Dermis blood vessel endothelial cell (primary cell): Measurements from ENCODE around the gene DMAC2. TPM values are rescaled to one million over a fixed set of nuclear protein-coding genes. Genes with fewer than 3 reads are reported as not detected.
"Not testable (repeated sequence)": the region's sequence is repeated elsewhere in the genome, so short reads cannot be mapped to it uniquely, and the experiment has no call there.

Source experiments
- DNase-seq: peaks from one replicate; pipeline ENCODE4 v3.0.0; 2010
- total RNA-seq: library from RNA; depleted of rRNA; stranded (reverse); fragments of >200 nt; gene quantifications from 2 replicates; pipeline ENCODE4 v1.2.3, GENCODE V29; 2014

DMAC2 gene
- total RNA-seq, 1 donor from 2014 or later, result 55.0 TPM

DNA sequence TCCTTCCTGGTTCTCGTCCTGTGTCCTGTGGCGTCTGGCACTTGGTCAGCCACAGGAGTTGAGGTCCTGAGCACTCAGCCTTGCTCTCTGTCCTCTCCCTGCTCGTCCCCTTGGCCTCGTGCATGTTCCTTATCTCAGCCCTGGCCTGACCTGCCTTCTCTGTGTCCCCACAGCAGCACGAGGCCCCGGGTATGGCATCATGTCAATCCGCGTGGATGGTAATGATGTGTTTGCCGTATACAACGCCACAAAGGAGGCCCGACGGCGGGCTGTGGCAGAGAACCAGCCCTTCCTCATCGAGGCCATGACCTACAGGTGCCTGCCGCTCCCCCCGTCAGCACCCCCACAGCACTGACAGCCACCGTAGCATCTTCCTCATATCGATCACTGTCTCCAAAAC, 17.3 kb downstream of the DMAC2 start:
- no peak for DNase-seq

DNA sequence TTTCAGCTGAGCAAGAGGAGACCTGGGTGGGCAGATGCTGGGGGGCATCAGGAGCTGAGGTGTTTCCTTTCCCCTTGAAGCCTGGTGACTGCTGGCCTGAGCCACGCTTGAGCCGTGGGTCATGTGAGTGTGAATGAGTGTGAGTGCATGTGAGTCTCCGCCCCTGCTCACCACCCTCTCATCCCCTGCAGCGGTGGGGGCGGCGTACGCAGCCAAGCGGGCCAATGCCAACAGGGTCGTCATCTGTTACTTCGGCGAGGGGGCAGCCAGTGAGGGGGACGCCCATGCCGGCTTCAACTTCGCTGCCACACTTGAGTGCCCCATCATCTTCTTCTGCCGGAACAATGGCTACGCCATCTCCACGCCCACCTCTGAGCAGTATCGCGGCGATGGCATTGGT, 17.7 kb downstream of the DMAC2 start:
- DNase-seq, result no peak

DNA sequence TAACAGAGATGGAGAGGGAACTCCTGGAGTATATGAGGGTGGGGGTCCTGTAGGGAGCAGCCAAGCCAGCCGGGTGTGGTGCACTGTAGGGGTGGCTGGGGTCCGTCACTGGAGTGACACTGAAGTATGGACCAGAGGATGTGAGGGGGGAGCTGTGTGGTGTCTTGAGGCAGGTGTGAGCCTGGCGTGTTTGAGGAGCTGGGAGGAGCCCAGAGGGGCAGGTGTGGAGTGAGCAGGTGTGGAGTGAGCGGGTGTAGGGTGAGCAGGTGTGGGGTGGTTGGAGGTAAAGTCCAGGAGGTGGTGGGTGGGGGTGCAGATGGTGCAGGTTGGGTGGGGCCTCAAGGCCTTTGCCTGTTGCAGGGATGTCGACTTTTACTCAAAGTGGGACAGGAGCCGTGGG, 18.4 kb downstream of the DMAC2 start:
- DNase-seq, result no peak

DNA sequence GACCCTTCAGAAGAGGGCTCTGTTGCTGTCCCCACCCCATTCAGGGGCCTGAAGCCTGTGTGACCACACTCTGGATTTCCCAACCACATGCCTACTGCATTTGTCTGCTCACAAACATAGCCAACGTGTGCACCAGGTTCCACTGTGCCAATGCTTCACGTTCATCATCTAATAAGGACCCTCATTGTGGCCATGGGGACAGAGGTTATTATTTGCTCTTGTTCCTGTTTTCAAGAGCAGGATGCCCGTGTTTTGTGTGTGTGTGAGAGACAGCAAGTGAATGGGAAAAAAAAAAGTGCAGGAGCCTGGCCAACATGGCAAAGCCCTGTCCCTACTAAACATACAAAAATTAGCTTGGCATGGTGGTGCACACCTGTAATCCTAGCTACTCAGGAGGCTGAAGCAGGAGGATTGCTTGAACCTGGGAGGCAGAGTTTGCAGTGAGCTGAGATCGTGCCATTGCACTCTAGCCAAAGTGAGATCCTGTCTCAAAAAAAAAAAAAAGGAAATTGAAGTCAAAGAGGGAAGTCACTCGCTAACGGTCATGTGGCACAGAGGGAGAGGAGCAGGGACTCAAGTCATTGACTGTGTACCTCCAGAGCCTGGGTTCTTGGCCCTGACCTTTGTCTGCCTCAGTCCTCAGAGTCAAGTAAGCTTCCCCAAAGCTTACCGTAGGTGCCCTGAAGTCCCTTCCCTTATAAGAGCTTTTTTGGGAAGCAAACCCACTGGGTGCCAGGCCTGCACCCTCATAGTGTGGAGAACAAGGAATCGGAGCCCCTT, 19.4 kb downstream of the DMAC2 start:
- no peak for DNase-seq

DNA sequence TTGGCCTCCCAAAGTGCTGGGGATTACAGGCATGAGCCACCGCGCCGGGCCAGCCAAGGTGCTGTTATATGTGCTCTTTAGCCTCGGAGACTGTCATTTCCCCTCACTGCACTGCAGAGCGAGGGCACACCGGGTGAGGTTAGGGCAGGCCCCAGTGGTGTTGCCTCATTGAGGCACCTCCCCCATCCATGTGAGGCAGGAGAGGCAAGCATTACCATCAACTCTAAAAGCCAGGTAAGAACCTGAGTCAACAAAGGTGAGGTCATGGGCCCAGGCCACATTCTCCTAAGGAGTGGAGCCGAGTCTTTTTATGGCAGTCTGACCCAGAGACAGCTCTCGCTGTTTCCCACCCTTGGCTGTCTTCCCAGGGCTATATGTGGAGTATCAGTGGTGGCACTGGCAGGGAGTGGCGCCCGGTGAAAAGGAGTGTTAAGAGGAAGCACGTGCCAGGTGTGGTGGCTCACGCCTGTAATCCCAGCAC, 23.5 kb downstream of the DMAC2 start:
- no peak for DNase-seq

DNA sequence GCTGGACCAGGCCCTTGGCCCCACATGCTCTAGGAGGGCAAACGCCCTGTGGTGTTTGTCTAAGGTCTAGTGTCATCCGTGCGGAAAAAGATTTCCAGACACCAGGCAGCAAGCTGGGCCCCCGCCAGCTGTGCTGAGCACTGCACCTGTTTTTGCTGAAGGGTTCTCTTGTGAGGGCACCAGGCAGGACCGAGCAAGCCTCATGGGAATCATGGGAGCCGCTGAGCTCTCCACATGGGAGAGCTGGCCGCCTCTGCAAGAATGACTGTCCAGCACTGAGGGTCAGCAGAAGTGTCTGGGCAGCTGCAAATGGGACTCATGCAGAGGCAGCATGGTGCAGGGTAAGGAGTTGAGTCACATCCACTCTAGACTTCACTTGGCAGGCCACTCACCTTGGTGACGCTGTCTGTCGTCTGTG, 24.5 kb downstream of the DMAC2 start:
- DNase-seq, result no peak

DNA sequence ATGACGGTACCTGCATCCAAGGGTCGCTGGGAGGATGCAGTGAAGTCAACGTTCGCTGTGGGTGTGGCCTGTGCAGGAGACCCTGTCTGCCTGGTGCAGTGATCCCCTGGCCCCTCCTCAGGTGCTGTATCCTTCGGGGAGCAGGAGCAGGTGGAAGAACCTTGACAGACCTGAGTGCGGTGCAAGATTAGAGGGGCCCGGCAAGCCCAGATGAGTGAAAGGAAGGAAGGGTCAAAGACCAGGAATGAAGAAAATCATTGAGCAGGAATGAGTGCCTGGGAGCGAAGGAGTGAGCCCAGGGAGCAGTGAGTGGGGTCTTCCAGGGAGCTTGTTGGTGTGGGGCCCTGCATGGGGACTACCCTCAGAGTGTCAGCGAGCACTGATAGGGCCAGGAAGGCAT, 25.3 kb downstream of the DMAC2 start:
- no peak for DNase-seq

DNA sequence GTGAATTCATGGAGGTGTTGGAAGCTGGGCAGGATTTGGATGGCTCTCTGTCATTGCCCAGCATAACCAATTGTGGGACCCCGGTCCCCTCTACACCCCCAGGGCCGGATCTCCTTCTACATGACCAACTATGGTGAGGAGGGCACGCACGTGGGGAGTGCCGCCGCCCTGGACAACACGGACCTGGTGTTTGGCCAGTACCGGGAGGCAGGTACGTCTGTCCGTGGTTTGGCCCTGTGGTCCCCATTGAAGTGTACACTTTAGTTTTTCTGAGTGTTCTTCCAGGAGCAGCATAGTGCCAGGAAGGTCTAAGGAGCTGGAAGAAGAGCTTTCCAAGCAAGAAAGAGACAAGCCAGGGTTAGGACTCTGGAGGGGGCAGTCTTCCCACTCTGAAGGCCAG, 25.8 kb downstream of the DMAC2 start:
- no peak for DNase-seq

DNA sequence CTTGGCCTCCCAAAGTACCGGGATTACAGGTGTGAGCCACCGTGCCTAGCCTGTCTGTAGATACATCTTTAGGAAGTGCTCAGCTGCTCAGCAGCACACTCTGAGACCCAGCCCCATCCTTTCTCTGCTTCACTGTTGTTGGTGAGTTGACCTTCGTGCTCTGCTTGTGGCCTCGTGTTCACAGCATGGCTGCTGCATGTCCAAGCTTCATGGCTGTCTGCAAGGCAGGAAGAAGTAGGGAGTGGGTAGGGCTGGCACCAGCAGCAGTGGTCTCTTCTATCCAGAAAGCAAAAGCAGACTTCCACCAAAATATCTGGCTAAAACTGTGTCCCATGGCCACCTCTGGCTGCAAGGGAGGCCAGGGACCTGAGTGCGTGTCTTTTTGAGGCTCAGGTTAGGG, 26.8 kb downstream of the DMAC2 start:
- DNase-seq, result no peak

DNA sequence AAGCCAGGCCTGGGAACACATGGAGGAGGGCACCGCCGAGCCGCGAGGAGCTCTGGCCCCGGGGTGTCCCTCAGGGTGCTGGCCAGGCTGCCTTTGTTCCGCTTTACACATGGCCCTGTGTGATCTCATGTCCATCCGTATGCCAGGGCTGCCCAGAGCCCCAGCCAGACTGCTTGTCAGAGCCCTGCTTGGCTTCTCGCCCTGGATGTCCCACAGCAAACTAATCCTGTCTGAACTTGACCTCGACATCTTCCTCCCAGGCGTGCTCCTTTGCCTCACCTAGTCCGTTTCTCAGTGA, 27.8 kb downstream of the DMAC2 start:
- no peak for DNase-seq

DNA sequence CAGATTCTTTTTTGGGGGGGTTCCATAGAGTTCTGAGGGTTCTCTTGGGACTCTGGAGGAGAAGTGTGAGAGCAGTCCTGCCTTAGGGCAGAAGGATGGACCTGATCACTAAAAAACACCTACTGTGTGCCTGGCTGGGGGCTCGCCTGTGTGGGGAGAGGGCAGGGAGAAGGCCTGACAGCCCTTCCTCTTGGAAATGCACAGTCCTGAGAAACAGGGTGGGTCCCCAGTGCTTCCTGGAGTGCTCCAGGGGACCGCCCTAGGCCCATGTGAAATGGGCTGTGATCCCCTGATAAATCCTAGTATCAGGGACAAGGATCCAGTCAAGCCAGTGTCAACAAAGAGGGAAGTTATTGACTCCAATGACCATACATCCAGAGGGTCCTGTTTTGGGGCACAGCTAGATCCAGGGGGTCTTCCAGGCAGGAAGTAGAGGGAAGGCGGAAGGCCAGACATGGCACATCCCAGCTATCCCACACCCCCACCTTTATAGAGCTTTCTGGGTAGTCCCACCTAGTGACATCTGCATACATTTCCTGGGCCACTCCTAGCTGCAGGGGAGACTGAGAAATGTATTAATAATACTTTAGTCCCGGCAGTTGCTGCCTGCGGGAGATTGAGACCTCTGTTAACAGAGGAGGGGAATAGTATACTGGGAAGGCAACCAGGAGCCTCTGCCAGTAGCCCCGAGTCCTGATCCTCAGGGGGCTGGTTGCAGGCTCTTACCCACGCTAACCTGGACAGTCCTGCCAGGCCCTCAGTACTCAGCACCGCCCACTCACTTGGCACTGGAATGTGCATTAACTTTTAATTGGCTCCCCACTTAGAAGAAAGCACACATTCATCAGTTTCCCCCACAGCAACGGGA, 28.4 kb downstream of the DMAC2 start:
- no peak for DNase-seq

DNA sequence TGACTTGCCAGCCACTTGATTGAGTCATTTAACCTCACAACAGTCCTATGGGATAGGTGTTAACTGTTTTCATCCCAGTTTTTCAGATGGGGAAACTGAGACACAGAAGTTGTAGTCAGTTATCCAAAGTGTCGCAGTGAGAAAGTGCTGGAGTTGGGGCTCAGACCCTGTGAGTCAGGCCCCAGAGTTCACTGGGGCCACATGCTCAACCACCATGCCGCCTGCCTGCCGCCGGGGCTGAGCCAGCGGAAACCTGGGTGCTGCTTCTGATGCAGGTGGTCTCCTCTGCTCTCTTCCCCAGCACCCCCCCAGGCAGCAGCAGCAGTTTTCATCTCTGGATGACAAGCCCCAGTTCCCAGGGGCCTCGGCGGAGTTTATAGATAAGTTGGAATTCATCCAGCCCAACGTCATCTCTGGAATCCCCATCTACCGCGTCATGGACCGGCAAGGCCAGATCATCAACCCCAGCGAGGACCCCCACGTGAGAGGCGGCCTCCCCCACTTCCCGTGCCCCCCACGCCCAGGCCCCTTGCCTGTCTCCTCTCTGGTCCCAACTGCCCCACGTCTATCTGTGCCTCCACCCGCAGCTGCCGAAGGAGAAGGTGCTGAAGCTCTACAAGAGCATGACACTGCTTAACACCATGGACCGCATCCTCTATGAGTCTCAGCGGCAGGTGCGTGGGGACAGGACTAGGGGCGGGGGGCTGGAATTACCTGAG, 29.2 kb downstream of the DMAC2 start:
- DNase-seq, result no peak

DNA sequence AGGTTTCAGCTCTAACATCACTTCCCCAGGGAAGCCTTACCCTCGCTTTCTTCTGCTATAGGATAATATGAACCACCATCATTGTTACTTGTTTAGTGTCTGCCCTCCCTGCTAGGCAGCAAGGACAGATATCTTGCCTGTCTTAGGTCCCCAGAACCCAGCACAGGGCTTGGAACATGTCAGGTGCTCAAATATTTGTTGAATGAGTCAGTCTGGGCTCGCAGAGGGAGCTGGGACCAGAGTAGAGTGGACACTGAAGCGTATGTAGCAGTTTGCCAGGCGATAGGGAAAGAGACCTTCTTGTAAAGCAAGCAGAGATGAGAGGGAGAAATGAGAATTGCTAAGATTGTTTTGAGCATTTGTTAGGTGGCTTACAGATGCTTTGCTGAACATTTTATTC, 30.4 kb downstream of the DMAC2 start:
- peak; percentile 60 for DNase-seq

DNA sequence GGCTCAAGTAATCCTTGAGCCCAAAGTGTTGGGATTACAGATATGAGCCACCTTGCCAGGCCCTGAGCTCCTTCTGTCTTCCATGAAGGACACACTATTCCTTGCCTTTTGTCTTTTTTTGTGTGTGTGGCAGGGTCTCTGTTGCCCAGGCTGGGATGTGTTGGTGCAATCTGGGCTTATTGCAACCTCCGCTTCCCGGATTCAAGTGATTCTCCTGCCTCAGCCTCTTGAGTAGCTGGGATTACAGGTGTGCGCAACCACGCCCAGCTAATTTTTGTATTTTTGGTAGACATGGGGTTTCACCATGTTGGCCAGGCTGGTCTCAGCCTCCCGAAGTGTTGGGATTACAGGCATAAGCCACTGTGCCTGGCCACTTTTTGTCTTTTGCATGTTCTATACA, 30.9 kb downstream of the DMAC2 start:
- DNase-seq, result not testable (repeated sequence)

DNA sequence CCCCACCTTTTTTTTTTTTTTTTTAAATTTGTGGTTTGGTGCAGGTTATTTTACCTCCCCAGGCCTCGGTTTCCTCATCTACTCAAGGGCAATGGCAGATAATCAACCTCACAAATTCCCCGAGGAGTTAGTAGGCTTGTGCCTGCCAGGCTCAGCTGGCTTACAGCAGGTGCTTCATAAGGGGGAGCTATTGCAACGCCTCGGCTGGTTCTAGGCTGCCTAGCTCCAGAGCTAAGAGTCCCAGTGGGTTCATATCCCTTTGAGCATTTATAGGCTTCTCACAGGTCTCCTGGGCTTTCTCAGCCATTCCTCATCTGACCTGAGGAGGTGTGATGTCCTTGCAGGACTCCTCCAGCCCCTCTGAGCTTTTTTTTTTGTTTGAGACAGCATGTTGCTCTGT, 31.5 kb downstream of the DMAC2 start:
- no peak for DNase-seq

DNA sequence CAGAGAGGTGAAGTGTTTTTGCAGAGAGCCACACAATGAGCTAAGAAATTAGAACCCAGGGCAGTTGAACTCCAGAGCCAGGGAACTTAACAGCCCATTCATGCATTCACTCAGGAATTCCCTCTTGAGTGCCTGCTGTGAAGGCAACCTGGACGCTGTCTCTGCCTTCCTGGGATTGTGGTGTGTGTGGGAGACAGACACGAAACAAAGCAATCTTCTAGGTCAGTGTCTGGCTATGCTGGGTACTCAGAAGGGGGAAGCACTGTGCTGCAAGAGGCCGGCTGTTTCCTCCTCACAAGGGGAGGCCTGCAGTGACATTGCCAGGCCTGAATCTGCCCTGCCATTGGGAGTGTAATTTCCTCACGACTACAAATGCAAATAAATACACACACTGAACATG, 32.4 kb downstream of the DMAC2 start:
- peak; percentile 85 for DNase-seq

DNA sequence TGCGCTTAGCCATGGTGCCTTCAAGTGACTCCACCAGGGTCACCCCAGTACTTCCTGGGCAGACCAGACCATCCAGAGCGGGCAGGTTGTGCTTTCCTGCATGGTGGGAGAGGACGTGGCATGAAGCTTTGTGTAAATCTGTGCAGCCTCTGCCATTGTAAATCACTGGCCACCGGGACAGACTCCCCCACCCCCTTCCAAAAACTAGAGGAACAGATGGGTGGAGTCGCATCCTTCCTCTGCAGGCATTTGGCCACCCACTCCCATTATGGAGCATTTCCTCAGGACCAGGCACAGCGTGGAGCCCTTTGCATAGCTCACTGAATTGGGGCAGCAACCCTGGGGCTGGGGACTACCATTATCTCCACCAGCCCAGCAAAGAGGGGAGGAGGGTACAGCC, 33.9 kb downstream of the DMAC2 start:
- no peak for DNase-seq

DNA sequence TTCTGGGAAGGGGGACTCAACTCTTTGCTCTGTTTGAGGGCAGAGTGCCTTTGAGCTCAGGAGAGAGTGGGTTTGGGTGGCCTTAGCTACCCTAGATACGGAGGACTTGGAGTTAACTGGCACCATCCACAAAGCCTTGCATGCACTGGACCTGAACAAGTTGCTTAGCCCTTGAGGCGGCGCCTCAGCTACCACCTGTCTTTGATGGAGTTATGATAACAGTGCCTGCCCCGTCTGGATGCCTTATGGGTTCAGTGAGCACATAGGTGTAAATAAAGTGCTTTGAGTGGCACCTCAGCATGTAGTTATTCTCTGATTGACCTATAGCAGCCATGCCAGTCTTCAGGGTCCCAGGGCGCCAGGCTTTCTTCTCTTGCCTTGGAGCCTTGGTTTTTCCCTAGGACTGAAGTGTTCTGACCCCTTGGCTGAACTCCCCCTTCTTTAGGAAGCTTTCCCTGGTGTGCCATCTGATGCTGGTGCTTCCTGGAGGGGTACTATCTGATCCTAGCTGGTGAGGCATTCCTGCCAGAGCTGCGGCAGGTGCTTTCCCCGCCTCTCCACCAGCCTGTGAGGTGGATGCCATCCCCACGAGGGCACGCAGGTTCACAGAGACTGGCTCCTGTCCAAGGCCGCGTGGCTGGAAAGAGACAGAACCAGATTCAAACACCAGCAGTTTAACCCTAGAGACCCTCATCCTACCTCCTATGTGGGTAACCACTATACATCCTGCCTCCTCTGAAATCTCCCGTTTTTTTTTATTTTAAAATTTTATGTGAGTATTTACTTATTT, 36.3 kb downstream of the DMAC2 start:
- no peak for DNase-seq

DNA sequence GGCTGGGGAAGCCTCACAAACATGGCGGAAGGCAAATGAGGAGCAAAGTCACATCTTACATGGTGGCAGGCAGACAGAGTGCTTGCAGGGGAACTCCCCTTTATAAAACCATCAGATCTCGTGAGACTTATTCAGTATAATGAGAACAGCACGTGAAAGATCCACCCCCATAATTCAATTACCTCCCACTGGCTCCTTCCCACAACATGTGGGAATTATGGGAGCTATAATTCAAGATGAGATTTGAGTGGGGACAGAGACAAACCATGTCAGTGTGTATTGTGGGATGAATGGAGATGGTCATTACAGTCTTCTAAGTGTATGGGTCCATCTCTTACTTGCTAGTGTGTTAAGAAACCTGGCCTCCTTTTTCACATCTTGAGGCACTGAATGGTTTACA, 37.7 kb downstream of the DMAC2 start:
- DNase-seq, result peak; percentile 24

DNA sequence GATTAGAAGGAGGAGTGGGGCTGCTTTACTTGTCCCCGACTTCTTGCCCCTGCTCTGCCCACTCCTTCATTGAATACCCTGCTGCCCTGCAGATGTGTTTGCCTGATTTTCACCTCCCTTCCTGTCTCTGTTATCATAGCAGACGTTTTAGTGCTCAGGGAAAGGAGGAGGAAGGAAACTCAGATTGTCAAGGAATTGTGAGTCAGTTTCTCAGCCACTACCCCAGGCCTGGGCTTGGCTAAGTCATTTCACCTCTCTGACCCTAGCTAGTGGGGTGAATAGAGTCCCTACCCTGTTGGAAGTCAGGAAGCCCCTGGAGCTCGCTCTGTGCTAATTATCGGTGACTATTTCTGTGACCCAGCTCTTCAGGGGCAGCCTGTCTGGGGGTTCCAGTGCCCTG, 38.2 kb downstream of the DMAC2 start:
- DNase-seq, result peak; percentile 90

DNA sequence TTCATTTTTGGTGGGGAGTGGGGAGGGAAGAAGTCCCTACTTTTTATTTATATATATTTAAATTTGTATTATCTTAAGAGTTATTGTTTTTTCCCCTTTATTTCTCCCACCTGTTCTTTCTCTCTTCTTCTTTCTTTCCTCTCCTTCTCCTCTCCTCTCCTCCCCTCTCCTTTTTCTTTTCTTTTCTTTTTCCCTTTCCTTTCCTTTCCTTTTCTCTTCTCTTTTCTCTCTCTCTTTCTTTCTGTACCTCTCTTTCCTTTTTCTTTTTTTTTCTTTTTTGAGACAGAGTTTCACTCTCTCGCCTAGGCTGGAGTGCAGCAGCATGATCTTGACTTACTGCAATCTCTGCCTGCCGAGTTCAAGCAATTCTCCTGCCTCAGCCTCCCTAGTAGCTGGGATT, 40.2 kb downstream of the DMAC2 start:
- DNase-seq, result no peak

DNA sequence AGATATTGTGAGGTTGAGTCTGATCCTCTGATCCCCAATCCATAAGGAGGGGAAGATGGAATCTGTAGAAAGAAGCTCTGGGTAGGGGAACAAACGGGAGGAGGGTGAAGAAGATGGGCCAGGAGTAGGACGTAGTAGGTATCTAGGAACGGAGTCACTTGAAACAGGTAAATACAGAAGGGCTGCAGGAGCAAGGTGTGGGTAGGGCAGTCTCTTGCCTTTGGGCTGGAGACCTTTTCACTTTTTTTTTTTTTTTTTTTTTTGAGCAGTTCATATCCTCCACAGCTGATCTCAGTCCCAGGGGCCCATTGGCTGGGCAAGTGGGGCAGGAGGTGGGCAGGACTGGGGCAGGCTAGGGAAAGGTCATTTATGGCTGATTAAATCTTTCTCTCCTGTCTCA, 40.6 kb downstream of the DMAC2 start:
- no peak for DNase-seq

DNA sequence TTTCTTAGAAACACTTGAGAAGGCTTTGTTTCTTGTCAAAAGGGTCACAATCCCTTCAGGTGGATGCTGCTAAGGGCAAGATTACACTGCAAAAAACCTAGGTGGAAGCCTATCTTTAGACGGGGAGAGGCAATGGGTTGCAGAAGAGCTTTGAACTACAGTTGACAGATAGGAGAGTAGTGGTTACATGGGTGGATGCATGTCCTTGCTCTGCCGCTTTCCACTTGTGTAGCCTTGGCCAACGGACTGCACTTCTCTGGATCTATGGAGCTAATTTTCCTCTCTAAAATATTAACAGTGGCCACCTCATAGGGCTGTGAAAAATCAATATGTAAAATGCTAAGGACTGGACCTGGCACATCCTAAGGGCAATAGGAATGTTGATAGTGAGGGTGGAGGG, 41.1 kb downstream of the DMAC2 start:
- DNase-seq, result no peak
